ENCODE data around the gene OSR1.
"Not testable (repeated sequence)": the region's sequence is repeated elsewhere in the genome, so short reads cannot be mapped to it uniquely, and the experiment has no call there.

Gene OSR1

GRCh38 chr2:19358242-19359020 is at the start of gene OSR1:
Gene OSR1, minus strand, starts transcription at chr2:19358623. Its CDS starts 4,818 bp downstream, at chr2:19353805.
- peak; percentile 10 for DNase-seq

DNA sequence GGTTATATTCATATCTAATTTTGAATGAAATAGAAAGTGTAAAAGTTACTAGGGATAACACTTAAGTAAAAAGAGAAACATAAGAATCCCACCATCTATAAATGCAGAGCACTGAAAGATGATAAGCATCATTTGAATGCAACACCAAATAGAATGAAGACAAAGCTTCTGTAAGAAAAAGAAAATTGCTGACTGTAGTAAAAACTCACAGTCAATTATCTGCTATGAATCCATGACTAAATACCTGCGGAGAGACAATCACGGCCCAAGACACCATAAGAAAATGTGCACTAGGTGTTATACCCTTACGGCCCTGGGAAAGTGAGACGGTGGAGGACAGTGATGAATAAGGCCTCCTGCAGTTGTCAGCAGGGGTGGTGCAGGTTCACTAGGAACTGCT is 45.4 kb upstream of the OSR1 start:
- no peak for DNase-seq

- DNase-seq = no peak
Measured at GRCh38 chr2:19392191-19392590, 33.8 kb upstream of the OSR1 start.

DNA sequence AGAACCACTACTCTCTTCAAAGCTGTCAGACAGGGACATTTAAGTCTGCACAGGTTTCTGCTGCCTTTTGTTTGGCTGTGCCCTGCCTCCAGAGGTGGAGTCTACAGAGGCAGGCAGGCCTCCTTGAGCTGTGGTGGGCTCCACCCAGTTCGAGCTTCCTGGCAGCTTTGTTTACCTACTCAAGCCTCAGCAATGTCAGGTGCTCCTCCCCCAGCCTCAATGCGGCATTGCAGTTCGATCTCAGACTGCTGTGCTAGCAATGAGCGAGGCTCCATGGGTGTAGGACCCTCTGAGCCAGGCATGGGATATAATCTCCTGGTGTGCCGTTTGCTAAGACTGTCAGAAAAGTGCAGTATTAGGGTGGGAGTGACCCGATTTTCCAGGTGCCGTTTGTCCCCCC is 31.0 kb upstream of the OSR1 start:
- not testable (repeated sequence) for DNase-seq

DNA sequence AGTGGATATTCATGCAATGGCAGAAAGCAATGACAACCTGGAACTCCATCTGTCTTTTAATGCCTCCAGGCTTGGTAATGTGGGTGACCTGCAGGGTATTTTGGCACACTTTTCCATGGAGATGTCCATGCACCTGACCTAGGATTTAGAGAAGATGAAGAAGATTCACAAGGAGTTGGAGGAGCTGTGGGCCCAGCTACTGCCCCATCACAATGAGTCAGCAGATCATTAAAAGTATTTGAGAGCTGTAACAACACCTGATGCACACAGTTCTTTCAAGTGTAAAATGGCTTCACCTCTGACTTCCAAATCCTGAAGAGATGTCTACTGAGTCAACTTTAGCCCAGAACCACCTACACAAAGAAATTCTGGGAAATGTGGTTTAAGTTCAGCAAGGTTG is 22.1 kb upstream of the OSR1 start:
- DNase-seq = no peak

GRCh38 chr2:19378939-19379338 is 20.5 kb upstream of the OSR1 start:
- no peak for DNase-seq

DNA sequence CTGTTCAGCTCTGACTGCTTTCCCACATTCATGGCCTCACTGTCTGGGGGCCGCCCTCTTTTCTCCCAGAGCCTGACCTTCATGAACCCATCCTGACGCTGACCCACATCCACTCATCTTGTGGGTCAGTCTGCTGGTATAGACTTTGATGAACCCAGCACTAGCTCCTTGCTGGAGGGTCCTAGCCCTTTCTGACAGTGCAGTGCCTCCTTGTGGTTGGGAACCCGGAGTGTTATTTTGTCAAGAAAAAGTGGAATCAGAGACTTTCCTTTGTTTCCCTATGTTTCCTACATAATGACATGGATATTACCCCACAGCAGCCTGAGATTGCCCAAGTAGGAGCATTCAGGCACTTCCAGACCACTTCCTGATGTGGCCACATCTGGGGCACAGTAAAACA is 19.3 kb upstream of the OSR1 start:
- DNase-seq = no peak

GRCh38 chr2:19373352-19373751 is 14.9 kb upstream of the OSR1 start:
- DNase-seq = no peak

DNA sequence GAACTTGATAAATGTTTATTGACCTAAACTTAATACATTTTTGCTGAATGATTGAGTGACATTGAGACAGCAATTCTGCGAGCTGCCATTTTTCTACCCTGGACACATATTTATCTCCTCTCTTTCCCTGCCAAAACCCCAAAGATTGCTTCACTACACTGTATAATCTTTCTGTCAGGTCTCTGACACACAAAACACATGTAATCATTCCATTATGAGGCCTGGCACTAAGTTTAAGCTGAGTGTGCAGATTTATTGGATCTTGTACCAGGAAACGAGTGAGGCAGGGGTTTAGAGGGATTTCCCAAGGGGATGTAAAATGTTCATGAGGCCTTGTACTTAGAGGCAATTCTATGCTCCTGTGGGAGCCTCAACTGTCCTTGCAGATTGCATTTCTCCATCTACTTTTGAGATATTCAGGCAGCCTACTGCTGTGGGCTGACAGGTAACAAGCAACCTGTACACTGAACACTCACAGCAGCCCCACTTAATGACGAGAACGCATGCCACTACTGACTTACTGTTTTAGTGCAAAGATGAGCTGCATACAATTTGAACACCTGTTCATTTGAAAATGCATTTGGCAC is 13.7 kb upstream of the OSR1 start:
- no peak for DNase-seq

DNA sequence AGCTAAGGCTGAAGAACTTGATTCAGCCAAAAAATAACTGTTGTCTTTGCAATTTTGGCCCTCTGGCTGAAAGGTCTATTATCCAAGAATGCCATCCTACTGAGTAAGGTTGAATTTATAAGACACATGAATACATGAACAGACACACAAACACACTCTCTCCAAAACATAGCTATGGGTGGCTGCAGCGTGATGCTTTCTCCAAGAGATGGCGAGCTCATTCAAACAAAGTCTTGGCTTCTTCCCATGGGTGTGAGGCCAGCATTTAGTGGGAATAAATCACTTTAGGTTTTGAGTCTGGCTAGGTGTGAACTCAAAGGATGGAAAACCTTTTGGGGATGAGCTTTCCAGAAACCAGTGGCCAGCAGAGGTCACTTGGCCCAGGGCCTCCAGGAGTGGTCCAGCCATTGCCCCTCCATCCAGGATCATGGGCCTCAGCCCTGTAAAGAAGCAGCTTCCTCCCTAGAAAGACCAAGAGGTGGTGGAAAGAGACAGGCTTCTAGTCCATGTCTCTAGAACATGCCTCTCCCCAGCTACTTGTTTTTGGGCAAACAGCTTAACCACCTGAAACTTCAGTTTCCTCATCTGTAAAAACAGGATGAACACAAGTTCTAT is 11.0 kb upstream of the OSR1 start:
- no peak for DNase-seq

- no peak for DNase-seq
Measured at GRCh38 chr2:19368760-19369159, 10.3 kb upstream of the OSR1 start.

DNA sequence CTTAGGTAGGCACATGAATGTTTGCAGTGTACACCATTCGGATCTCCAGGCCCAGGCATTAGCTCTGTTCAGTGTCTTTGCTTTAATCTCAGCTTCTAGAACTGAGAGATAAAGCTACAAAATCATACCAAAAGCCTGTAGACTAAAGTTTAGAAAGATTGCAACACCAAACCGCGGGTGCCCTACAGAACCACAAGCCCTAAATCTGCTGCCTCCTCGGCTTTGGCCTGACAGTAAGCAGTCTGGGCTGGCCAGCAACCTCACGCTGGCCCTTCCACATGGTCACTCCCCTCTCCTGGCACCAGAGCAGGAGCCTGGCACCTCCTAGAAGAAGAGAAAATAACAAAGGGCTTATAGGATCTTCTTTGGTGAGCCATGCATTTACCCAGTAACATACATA is 8.9 kb upstream of the OSR1 start:
- no peak for DNase-seq

GRCh38 chr2:19365126-19365525 is 6.7 kb upstream of the OSR1 start:
- no peak for DNase-seq

DNA sequence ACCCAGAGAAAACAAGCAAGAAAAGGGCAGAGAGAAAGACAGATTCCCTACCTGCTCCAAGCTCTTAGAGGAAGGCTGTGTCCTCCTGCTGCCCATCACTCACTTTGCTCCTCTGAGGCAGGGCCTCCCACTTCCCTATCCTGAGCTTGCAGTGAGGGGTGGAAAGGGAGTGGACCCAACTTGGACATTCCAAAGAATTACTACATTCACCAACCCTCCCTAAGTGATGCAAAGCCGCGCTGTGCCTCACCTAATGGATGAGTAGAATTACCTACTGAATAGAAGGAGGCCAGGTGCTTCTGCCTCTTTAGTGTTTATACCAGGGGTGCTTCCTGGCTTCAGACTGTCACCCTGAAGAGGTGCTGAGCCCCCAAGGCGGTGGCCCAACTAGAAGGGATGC is 5.6 kb upstream of the OSR1 start:
- no peak for DNase-seq

GRCh38 chr2:19363474-19363778 is 5.0 kb upstream of the OSR1 start:
- DNase-seq = no peak

GRCh38 chr2:19362755-19363473 is 4.5 kb upstream of the OSR1 start:
- peak; percentile 45 for DNase-seq

DNA sequence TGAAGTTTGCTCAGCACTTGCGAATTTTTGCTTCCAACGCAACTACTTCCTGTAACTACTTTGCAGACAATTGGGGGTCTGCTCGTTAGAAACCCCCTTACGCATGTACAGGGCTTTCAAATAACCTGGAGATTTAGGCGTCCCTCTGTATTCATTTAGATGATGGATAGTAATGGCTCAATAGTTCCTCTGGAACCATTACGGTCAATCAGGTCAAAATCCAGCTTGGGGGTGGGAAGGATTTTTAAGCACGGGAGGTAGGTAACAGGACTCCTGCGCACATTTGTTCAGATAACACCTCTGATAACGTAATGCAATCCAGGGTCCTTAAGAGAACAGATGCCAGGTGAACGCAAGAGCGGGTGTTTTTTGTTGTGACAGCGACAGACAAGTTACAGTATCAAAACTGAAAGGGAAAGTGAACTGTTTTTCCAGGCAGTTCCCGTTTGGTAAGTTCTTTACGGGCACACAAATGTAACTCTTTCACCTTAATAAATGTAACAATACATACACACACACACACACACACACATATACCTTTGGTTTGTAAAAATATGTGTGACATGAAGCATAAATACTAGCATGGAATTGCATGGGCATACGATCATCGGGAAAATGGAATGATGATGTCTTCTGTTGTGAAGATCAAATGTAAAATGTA is 3.8 kb upstream of the OSR1 start:
- peak; percentile 40 for DNase-seq

DNA sequence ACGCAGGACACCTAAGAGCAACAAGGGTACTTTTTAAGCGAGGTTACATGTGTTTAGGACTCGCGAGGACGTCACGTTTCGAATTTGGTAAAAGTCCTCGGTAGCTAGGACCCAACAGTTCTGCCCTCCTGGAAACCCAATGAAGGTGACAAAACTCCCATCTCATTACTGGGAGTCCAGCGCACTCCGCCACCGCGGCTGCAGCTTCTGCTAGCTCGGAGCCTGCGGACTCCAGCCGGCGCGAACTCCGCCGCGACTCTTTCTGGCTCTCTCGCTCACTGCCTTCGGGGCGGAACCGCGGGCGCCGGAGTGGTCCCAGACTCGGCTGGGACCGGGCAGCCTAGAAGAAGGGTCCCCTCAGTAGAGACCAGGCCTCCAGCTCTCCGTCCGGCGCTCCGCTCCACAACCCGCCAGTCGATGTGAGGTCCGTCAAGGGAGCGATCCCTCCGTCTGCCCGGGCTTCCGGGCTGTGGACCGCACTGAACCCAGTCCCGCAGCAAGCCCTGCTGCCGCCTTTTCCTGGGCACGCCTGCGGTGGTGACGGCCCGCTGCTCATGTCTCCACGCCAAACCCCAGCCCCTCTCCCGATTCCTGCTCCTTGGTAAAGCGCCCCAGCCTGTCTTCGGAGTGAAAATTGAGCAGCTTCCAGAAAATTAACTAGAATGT is 3.0 kb upstream of the OSR1 start:
- no peak for DNase-seq

GRCh38 chr2:19360966-19361321 is 2.5 kb upstream of the OSR1 start:
- no peak for DNase-seq

DNA sequence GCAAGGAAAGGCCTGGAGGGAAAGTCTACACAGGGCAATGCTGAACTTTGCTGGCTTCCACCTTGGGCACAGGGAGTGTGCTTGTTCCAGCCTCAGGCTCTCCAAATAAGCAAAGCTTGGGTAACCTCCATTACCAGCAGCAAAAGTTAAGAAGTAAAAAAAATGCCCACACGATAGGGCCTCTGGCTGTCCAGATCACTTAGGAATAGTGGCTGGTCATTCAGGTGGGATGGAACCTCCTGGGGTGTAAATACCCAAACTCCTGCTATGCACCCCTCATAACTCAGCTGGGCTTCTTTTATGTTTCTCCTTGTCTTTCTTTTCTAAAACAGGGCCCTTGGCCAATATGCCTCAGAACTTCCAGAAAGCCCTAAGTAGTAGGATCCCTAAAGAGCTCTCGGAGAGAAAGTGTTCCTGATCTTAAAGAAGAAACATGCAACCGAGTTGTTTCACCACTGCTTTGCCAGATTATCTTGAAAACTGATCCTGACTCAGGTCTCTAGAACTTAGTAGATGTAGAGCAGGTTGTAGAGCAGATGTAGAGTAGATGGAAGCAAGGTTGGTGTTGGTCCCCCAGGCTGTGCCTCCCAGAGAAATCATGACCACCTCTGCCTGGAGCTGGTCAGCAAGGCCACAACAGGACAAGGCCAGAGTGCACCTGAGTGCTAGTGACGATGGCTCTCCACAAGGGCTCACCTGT is 2.0 kb upstream of the OSR1 start:
- DNase-seq = no peak

DNA sequence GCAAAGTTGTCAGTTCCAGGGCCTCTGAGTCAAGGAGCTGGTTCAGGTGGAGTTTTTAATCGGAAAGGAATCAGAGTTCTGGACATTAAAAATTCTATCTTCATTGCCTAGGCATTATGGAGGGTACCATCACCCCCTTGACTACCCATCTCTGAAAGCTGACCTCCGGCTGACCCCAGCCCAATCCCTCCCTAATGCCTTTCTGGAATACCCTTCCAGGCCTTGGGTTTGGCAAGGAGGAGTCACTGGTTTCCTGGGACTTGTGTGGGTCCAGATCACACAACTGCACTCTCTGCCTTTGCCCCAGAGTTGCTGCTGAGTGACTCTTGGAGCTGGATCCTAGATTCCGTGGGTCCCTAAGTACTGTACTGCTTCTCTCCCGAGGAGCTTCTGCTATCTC is 1.0 kb upstream of the OSR1 start:
- no peak for DNase-seq

DNA sequence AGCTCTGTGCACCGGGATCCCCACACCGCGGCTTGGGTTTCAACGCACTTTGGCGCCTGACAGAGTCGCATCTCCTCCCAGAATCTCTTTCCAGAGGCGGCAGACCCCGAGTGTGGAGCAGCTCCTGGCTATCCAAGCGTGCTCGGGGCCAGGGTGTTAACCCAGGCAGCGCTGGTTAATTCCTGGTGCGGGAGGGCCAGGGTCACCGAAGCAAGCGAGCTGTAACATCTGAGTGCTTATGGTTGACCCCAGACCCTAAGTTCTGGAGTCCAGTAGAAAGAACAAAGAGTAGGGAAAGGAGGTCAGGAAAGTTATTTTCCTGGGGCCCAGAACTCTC is 566 bp upstream of the OSR1 start:
- no peak for DNase-seq
